Activated T-helper 1 cell treated with anti-CD3 and anti-CD28 coated beads, Interleukin-2, amount 50 U/mL, for 16 hours (primary cell): ENCODE results near the gene SRPK2.
"Not testable (repeated sequence)": the region's sequence is repeated elsewhere in the genome, so short reads cannot be mapped to it uniquely, and the experiment has no call there.

Experiments
- DNase-seq, 2 donors: peaks; one replicate each; pipeline ENCODE4 v3.0.0-alpha.2; 2020; ENCODE audit warnings: low read depth in 1 of 2, low spot score in 1 of 2

The SRPK2 gene

GRCh38 chr7:105376908-105377533 is 11.7 kb downstream of the SRPK2 start:
- DNase-seq, result no peak

- no peak for DNase-seq
These were observed 18.8 kb downstream of the SRPK2 start for GRCh38 chr7:105369944-105370343.

- no peak for DNase-seq
These were observed 21.3 kb downstream of the SRPK2 start for GRCh38 chr7:105367458-105367857.

DNA sequence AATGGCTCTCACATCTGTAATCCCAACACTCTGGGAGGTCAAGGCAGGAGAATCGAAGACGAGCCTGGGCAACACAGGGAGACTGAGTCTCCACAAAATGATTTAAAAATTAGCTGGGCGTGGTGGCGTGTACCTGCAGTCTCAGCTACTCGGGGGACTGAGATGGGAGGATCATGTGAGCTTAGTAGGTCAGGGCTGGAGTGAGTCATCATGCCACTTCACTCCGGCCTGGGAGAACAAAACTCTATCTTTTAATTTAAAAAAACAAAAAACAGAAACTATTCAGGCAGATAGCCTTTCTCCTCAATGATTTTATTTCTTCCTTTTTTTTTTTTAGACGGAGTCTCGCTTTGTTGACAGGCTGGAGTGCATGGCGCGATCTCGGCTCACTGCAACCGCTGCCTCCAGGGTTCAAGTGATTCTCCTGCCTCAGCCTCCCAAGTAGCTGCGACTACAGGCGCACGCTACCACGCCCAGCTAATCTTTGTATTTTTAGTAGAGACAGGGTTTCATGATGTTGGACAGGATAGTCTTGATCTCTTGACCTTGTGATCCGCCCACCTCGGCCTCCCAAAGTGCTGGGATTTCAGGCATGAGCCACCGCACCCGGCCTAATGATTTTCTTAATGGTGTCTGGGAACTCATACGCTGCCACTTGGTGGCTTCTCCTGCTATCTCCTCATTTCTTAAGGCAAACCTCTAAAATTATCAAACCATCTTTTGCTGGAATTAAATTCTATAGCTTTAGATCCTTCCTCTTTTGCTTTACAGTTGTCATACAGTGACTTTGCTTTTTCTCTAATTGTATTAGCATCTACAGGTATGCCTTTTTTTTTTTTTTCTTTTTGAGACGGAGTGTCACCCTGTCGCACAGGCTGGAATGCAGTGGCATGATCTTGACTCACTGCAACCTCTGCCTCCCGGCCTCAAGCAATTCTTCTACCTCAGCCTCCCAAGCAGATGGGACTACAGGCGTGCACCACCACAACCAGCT is 22.9 kb downstream of the SRPK2 start:
- no peak for DNase-seq

- no peak for DNase-seq
These were observed 24.0 kb downstream of the SRPK2 start for GRCh38 chr7:105364684-105365083.

GRCh38 chr7:105363657-105364056 is 25.1 kb downstream of the SRPK2 start:
- DNase-seq, result not testable (repeated sequence)

DNA sequence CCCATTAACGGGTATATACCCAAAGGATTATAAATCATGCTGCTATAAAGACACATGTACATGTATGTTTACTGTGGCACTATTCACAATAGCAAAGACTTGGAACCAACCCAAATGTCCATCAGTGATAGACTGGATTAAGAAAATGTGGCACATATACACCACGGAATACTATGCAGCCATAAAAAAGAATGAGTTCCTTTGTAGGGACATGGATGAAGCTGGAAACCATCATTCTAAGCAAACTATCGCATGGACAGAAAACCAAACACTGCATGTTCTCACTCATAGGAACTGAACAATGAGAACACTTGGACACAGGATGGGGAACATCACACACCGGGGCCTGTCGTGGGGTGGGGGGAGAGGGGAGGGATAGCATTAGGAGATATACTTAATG is 26.0 kb downstream of the SRPK2 start:
- DNase-seq, result not testable (repeated sequence)

DNA sequence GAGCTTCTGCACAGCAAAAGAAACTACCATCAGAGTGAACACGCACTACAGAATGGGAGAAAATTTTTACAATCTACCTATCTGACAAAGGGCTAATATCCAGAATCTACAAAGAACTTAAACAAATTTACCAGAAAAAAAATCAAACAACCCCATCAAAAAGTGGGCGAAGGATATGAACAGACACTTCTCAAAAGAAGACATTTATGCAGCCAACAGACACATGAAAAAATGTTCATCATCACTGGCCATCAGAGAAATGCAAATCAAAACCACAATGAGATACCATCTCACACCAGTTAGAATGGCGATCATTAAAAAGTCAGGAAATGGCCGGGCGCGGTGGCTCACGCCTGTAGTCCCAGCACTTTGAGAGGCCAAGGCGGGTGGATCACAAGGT is 26.7 kb downstream of the SRPK2 start:
- DNase-seq, result not testable (repeated sequence)

DNA sequence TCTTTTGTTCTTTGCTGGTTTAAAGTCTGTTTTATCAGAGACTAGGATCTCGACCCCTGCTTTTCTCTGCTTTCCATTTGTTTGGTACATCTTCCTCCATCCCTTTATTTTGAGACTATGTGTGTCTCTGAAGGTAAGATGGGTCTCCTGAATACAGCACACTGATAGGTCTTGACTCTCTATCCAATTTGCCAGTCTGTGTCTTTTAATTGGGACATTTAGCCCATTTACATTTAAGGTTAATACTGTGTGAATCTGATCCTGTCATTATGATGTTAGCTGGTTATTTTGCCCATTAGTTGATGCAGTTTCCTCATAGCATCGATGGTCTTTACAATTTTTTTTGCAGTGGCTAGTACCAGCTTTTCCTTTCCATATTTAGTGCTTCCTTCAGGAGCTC is 28.6 kb downstream of the SRPK2 start:
- not testable (repeated sequence) for DNase-seq

GRCh38 chr7:105355701-105356100 is 33.0 kb downstream of the SRPK2 start:
- DNase-seq, result no peak

GRCh38 chr7:105354383-105354782 is 34.3 kb downstream of the SRPK2 start:
- DNase-seq, result no peak

DNA sequence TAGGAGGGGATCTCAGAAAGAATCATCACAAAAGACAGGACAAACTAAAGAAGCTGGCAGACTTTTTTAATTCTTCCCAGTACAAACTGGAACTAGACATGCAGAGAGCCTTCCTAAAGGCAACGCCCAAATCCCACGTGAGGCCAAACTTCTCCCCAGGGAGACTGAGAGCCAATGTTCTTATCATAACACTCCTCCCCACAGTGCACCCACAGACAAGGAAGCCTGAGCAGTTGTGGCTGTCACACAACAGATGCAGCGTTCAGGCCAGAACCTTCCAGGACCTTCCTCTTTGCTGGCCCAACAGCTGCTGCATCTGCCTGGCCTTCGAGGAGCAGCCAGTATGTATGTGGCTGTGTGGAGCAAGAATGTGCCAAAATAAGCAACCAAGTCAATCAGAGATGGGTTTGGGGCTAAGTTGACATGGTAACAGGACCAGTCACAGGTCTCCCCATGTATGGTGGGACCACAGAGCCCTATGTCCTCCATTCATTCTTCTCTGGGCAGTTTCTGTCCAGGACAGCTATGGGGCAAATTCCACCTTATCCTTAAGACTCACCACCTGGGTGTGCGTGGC is 34.9 kb downstream of the SRPK2 start:
- DNase-seq, result no peak

GRCh38 chr7:105352901-105353668 is 35.6 kb downstream of the SRPK2 start:
- no peak for DNase-seq

DNA sequence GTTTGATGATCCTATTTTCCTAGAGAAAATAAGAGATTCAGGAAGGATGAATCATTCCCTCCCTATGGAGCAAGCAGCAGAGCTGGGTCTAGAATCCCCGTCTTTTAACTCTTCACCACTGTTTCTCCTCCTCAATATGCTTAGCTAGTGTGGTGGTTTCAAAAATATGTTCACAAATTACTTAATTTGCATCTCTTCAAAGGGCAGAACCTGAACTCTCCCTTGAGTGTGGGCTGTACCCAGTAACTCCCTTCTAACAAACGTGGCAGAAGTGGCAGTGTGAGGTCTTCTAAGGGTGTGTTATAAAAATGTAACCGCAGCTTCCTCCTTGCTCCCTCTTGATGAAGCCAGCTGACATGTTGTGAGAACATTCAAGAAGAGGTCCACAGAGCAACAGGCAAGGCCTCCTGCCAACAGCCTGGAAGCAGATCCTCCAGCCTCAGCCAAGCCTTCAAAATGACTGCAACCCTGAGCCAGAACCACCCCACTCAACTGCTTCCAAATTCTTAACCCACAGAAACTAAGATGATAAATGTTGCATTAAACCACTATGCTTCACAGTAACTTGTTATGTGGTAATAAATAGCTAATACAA is 36.6 kb downstream of the SRPK2 start:
- peak; percentile 9 to 18 for DNase-seq

DNA sequence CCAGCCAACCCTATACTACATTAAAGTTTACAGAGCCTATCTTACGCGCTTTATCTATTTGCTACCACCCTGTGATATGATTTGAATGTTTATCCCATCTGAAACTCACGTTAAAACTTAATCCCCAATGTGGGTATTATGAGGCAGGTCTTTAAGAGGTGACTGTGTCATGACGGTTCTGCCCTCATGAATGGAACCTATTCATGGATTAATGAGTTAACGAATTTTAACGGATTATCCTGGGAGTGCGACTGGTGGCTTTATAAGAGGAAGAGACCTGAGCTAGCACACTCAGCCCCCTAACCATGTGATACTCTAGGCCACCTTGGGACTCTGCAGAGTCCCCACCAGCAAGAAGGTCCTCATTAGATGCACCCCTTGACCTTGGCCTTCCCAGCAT is 37.8 kb downstream of the SRPK2 start:
- no peak for DNase-seq

- DNase-seq, result not testable (repeated sequence)
These were observed 40.5 kb downstream of the SRPK2 start for GRCh38 chr7:105348177-105348576.

- DNase-seq, result no peak
These were observed 42.0 kb downstream of the SRPK2 start for GRCh38 chr7:105346593-105347322.

- DNase-seq, result no peak
These were observed 42.6 kb downstream of the SRPK2 start for GRCh38 chr7:105346138-105346537.

- no peak for DNase-seq
These were observed 43.0 kb downstream of the SRPK2 start for GRCh38 chr7:105345725-105346124.

GRCh38 chr7:105345003-105345402 is 43.7 kb downstream of the SRPK2 start:
- no peak for DNase-seq
